Activated T-cell treated with anti-CD3 and anti-CD28 coated beads for 24 hours (primary cell): ENCODE measurements around the gene PRKCZ.
A peak's percentile ranks its signal among the peaks of the same experiment; 100 is the strongest.

Experiments used
- DNase-seq: peaks from one replicate; pipeline ENCODE4 v3.0.0-alpha.2; 2020; ENCODE audit warnings: low read depth

Gene PRKCZ

DNA sequence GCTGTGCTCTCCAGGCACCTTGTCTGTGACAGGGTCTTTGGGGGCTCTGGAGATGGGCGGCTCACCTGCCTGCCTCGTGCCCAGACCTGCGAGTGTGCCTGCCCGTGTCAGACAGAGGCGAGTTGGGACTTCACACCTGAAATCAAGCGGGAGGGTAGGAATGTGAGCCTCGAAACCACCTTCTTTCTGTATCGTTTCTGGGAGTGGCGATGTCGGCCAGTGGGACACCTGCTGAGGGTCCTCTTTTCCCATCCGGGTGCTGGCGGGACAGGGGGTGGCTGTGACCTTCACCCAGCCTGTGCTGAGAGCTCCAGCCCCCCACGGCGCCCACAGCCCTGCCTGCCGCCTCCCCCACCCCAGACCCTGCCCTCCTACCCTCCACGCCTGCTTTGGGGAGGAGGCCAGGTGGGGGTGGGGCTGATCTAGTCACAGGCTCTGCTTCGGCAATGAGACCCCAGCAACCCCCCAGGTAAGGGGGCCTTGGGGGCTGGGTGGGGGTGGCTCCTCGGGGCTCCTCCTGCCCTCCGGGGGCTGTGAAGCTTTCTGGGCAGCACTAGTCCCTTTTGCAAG lies 160.0 kb downstream of the PRKCZ start:
- DNase-seq, result no peak

DNA sequence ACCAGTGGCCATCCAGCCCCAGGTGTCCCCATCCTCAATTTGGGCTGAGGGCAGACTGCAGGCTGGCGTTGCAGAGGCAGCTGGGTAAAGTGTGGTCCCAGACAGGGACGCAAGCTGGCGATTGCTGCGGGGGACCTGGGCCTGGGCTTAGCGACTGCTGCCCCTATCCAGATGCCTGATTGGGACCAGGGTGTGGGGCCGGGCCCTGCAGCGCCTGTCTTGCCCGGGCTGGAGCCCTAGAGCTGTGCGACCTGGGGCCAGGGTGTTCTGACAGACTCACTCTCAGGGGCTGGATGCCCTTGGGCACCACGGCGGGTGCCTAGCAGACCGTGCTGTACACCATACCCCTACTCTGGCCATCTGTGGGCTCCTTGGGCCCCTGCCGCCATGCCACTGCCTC lies 160.6 kb downstream of the PRKCZ start:
- no peak for DNase-seq

DNA sequence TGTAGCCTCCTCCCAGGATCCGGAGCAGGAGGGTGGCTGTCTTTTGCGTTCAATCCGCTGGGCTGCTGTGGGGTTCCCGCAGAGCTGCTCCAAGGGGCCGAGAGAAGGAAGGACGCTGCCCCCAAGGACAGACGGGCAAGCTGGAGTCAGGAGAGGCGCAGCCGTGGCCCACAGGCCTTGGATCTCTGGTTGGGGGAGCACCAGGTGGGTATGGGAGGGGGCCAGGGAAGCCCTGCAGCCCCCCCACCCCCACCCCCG lies 162.0 kb downstream of the PRKCZ start:
- DNase-seq, result no peak

DNA sequence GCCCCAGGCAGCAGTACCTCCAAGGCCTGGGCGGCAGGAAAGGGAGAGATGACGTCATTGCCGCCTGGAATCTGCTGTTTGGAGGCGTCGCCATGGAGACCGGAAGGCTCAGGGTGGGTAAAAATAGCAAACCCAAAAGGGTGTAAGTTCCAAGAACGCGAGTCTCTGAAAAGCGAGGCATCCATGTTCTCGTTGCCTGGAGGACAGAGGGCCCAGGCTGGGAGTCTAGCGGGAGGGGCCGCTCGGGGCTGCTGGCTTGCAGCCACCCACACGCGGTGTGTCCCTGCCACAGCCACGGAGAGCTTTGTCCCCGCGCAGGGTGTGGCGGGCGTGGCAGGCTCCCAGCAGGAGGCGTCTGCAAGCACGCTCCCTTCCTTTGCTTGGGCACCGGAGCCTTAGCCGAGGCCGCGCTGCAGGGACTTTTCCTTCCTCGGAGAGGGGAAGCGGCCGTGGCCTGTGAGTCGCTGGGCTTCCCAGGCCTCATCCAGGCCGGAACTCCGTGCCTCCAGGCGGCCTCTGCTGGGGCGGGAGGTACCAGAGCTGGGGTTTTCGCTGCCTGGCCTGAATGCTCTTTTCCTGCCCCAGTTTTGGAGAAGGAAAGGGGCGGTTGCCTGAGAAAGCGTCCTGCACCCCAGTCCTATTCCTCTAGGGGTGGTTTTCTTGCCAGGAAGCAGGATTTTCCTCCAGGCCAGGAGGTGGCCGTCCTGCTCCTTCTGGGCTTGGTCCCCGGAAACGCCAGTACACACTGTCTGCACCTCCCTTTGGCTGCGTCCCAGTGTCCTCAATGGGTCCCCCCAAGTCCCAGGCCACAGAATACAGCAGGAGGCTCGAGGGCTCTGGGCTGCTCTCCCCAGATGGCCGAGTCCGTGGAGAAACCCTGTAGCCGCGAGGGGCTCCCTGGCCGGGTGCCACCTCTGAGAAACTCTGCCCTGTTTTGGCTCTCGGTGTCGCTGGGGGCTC lies 162.6 kb downstream of the PRKCZ start:
- no peak for DNase-seq

DNA sequence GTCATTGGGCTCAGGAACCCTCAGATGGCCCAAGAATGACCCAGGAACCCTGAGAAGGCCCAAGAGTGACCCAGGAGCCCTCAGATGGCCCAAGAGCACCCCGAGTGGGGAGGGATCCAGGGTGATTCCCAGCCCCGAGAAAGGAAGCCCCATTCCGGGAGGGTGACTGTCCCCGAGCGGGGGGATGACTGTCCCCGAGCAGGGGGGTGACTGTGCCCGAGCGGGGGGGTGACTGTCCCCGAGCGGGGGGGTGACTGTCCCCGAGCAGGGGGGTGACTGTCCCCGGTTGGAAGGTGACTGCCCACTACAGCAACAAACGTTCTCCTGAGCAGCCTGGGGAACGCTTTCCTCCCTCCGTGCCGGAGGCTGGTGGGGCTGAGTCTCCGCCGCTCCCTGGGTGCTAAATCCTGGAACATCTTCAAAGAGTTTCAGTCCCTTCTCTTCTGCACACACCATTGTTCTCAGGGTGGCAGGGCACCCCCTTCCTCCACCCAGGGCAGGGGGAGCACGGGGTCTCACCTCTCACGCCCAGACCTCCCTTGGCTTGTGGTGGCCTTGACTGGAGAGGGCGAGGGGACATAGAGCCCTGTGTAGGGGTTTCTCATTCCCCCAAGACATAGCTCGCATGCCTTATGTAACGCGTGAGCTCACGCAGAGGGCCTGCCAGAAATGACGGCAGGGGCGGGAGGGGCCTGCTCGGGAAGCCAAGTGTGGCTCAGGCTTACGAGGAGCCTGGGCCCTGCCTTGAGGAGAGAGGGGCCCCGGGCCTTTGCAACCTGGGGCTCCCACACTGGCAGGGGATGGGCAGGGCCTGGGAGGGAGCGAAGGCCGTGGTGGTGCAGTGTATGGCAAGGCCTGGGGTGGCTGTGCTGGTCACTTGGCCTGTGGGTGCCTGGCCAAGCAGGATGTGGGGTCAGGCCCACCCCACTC lies 163.6 kb downstream of the PRKCZ start:
- DNase-seq, result no peak

DNA sequence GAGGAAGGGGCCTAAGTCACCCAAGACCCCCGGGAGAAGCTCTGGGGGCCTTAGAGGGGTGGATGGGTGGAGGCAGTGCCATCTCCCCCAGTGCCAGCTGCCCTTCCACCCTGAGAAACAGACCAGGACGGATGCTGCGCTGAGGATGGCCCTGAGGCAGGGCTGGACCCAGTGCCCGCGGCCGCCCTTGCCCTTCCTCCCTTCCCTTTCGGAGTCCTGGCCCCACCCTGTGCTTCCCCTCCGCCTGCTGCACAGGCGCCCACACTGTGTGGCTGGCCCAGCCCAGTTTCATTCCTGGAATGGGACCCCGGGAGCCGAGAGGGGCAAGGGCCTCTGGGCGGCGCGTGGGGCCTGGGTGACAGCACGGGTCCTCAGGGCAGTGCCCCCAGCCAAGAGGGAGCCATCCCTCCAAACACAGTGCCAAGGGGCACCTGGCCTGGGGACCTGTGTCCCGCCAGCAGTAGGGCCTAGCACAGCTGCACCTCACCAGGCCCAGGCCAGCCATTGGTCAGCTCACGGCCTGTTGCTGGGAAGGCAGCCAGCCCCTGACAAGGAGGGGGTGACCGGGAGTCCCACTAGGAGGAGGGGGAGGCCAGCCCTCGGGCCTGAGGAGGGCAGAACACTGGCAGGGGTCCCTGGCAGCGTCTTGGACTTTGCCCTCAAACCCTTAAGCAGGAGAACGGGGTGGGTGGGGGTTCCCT lies 164.5 kb downstream of the PRKCZ start:
- DNase-seq, result no peak

DNA sequence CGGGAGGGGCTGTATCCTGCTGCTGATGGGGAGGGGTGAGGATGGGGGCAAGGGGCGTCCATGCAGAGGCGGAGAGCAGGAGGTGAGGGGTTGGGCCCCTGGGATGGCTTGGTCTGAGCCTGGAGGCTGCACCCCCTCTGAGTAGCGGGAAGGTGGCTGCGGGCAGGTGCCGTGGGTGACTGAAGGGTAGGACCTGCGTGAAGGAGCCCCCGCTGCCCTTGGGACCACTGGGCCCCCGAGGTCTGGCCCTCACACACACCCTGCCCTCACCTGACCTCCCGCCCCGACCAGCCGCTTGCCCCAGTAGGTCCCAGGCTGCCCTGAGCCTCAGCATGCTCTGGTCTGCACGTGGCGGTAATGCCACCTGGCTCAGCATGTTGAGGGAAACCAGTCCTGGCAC lies 165.1 kb downstream of the PRKCZ start:
- no peak for DNase-seq

DNA sequence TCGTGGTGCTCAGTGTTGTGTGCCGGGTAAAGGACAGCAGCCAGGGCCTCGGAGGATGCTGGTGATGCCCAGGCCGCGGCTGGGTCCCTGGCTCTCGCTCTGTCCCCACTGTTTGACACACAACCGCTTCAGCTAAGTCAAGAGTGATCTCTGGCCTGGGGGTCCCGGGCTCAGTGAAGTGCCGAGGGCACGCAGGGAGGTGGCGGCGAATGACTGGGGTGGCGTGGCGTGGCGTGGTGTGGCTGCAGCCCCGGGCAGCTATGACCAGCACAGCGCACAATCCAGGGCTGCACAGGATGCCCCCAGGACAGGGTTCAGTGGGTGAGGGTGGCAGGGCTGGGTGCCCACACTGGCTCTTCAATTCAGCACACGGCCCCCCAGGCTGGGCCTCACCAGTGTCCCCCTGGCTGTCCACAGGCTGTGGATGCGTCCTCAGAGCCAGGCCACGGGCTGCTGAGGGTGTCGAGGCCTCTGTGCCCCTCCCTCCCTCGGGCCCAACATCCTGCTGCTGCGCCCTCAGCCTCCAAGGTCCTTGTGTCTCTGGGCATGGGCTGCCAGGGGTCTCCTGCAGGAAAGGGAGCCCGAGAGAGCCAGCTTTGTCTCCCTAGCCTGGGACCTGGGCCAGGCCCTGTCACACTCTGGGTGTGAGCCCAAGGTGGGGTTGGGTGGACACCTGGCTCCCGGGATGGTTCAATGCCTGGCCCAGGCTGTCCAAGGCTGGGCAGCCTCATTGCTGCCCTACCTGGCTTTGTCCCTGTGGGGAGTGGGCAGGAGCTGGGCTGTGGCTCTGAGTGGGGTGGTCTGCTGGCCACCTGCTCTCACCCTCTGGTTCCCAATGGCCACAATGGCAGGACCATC lies 165.9 kb downstream of the PRKCZ start:
- no peak for DNase-seq

DNA sequence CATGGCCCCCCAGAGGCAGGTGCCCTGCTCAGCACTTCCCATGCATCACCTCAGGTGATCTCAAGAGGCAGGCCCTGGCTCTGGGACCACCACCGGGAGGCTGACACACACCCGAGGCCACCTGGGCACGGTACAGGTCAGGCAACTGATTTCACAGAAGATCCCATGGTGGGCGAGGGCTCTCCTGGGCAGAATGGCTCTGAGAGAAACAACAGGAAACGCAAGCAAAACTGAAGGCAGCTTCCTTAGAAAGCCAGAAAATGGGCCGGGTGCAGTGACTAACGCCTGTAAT lies 166.5 kb downstream of the PRKCZ start:
- DNase-seq, result no peak

DNA sequence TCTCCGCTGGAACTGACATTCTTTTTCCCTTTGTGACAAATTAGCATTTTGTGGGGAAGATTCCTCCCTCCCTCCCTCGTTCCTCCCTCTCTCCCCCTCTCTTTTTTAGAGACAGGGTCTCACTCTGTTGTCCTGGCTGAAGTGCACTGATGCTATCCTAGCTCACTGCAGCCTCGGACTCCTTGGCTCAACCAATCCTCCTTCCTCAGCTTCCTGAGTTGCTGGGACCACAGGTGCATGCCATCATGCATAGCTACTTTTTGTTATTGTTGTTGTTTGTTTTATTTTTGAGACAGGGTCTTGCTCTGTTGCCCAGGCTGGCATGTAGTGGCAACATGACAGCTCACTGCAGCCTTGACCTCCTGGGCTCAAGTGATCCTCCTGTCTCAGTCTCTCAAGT lies 171.1 kb downstream of the PRKCZ start:
- no peak for DNase-seq

DNA sequence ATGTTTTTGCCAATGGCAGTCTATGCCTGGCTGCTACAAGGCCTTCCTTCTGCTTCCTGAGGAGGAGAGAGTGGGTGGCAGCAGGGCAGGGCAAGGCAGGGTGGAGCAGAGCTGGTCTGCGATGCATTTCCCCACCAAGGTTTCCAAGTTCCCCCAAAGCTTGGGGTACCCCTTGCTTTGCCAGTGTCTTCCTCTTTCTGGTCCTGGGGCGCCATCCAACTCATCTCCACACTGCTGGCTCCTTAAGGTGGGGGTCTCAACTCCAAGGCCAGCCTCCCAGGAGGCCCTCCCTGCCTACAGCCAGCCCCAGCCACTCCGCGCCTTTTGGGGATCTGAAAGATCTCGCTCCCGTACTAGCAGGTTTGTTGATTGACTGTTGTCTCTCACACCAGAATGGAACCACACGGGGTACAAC lies 174.0 kb downstream of the PRKCZ start:
- DNase-seq, result no peak

DNA sequence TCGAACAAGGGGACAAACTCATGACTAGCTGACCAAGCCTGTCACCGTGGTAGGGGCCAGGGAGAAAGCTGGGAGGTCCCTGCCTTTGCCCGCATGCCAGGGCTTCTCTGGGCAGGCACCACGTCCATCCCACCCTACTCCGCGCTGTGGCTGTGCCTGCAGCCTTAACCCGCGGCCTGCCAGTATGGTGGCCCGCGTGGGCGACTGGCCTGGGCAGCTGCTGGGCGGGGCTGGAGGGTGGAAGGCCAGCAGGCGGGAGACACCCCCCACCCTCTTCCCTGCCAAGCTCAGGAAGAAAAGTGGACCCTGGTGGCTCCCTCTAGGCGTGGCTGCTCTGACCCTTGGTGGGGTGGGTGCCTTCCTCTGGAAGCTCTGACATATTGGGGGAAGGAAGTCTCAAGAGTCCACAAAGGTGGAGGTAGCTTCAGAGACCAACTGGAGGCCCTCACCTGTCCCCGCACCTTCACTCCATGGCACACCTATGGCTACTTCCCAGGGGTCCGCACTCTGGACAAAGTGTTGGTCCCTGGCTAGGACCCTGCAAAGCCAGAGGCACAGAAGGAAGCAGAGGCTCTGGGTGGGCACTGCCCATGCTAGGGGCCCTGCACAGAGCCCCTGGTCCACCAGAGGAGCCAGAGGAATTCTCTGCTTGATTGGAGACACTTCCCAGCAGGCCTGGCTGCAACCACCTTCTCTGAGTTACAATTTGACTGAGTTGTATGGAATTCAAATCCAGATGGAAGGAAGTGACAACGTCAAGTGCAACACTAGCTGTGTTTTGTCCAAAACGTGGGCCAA lies 174.6 kb downstream of the PRKCZ start:
- DNase-seq, result no peak

DNA sequence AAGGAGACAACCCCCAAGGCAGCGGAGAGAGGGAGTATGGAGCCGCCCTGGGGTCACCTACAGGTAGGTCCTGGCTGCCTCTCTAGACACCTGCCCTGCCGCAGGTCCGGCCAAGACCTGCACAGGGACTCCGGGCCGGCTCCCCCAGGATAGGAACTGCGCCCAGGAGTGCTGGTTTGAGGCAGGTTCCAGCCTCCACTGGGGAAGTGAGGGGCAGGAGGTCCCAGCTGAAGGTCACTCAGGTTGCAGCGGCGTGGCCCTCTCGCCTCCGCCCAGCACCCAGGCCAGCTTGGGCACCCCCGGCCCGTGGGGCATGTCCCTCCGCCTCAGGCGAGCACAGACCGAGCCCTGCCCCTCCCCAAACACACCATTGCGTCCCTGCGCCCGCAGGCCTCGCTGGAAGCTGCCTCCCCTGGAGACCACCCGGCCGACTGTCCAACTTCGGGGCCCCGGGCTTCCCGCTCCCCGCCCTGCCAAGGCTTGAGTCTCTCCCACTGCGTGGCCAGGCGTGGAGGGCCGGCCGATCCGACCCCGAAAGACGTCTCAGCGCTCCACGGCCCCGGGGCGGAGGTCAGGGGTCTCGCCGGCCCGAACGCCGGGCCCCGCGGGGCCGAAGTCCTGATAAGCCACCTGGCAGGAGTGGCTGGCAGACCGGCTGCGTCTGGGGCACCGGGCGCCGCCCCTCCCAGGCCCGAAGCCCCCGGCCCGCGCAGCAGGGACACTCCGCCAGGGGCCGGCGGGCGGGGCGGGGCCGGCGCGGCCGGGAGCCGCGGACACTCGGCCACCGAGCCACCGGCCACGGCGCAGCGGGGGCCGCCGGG lies 176.5 kb downstream of the PRKCZ start:
- no peak for DNase-seq

DNA sequence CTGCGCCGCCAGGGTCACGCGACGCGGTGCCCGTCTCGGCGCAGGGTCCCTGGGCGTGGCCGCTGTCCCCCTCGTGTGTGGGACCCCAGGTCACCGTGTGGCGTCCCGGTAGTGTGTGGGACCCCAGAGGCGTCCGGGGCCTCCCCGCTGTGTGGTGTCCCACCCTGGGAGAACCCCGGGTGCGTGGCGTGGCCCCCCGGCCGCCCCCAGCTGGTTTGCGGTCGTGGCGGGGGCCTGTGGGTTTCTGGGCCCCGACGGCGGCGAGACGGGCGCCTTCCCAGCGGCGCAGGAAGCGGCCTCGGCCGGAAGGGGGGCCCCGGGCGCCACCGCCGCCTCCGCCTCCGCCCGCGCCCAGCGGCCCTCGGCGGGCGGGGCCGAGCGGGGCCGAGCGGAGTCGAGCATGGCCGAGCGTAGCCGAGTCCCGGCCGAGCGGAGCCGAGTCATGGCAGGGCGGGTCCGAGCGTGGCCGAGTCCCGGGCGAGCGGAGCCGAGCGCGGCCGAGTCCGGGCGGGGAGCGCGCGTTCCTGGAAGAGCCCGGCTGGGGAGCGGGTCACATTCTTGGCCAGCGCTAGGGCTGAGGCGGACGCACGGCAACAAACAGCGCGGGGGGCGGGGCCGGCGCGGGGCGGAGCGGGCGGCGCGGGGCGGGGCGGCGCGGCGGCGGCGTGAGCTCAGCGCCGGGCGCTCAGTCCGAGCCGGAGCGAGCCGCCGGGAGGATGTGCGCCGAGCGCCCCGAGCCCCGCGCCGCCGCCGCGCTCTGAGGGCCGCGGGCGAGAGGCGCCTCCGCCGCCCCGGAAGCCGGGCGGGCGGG lies 177.3 kb downstream of the PRKCZ start:
- peak; percentile 92 for DNase-seq

DNA sequence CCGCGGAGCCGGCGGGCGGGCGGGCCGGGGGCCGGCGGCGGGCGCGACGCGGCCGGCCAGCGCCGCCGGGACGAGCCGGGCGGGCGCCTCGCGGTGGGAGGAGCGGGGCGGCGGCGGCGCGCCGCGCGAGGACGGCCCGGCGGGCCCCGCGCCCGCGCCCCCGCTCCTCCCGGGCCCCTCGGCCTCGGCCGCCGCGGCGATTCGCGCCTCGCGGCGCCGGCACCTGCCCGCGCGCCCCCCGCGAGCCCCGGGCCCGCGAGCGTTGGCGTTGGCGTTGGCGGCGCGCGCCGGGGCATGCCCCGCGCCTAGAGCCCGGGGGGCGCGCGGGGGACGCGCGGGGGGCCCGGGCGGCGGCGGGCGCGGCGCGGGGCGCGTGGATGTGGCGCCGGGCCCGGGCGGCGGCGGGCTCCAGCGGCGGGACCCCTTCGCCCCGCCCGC lies 178.0 kb downstream of the PRKCZ start, which contains the start of gene SKI:
TSS of gene SKI (plus strand) at position 163 of the 438 bp plus-strand sequence. CDS start 448 bp downstream, outside the sequence.
- no peak for DNase-seq

DNA sequence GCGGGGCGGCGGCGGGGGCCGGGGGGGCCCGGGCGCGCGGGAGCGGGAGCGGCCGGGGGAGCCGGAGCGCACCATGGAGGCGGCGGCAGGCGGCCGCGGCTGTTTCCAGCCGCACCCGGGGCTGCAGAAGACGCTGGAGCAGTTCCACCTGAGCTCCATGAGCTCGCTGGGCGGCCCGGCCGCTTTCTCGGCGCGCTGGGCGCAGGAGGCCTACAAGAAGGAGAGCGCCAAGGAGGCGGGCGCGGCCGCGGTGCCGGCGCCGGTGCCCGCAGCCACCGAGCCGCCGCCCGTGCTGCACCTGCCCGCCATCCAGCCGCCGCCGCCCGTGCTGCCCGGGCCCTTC lies 178.5 kb downstream of the PRKCZ start:
- no peak for DNase-seq

DNA sequence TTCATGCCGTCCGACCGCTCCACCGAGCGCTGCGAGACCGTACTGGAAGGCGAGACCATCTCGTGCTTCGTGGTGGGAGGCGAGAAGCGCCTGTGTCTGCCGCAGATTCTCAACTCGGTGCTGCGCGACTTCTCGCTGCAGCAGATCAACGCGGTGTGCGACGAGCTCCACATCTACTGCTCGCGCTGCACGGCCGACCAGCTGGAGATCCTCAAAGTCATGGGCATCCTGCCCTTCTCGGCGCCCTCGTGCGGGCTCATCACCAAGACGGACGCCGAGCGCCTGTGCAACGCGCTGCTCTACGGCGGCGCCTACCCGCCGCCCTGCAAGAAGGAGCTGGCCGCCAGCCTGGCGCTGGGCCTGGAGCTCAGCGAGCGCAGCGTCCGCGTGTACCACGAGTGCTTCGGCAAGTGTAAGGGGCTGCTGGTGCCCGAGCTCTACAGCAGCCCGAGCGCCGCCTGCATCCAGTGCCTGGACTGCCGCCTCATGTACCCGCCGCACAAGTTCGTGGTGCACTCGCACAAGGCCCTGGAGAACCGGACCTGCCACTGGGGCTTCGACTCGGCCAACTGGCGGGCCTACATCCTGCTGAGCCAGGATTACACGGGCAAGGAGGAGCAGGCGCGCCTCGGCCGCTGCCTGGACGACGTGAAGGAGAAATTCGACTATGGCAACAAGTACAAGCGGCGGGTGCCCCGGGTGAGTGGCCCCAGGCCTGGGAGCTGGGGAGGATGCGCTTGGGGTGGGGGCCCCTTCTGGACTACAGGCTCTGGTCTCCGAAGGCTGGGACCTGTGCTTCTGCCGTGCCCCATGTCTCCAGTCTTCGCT lies 179.0 kb downstream of the PRKCZ start:
- peak; percentile 30 for DNase-seq
